HepG2 (cell line): ENCODE results near the gene TPBGL. TPM values are rescaled to one million over a fixed set of nuclear protein-coding genes. Genes with fewer than 3 reads are reported as not detected.

Experiments used
- CENPX ChIP-seq: sonication (generic); formaldehyde crosslinking; IDR thresholded peaks from 2 replicates; pipeline ENCODE4 v1.9.0; 2021; ENCODE audit warnings: mild to moderate bottlenecking, missing genetic modification reagents, moderate library complexity
- ETV5 ChIP-seq: IDR thresholded peaks from 2 replicates; pipeline ENCODE4 v1.6.1; 2018; ENCODE audit warnings: missing biosample characterization, missing genetic modification reagents, inconsistent platforms, borderline replicate concordance
- FUBP1 ChIP-seq: sonication (generic); formaldehyde crosslinking; IDR thresholded peaks from 2 replicates; pipeline ENCODE4 v1.5.1; 2020; ENCODE audit warnings: missing genetic modification reagents, mild to moderate bottlenecking, borderline replicate concordance
- GLI4 ChIP-seq: sonication (generic); formaldehyde crosslinking; IDR thresholded peaks from 2 replicates; pipeline ENCODE4 v1.5.1; 2020; ENCODE audit warnings: missing genetic modification reagents, mild to moderate bottlenecking, moderate library complexity, borderline replicate concordance
- PHB2 ChIP-seq: fragments of 450-650 bp; IDR thresholded peaks from 2 replicates; pipeline ENCODE4 v1.6.1; 2018; ENCODE audit not compliant: partially characterized antibody
- SAFB2 ChIP-seq: sonication (generic); formaldehyde crosslinking; IDR thresholded peaks from 2 replicates; pipeline ENCODE4 v1.5.1; 2020; ENCODE audit warnings: missing genetic modification reagents, low read depth, mild to moderate bottlenecking, borderline replicate concordance
- SOX5 ChIP-seq: IDR thresholded peaks from 2 replicates; pipeline ENCODE4 v1.6.1; 2016; ENCODE audit warnings: borderline replicate concordance
- SP4 ChIP-seq: sonication (generic); formaldehyde crosslinking; IDR thresholded peaks from 2 replicates; pipeline ENCODE4 v1.8.1; 2023; ENCODE audit warnings: mild to moderate bottlenecking, missing genetic modification reagents
- STAG1 ChIP-seq: sonication (generic); formaldehyde crosslinking; IDR thresholded peaks from 2 replicates; pipeline ENCODE4 v1.4.0; 2020; ENCODE audit warnings: missing genetic modification reagents
- TSC22D2 ChIP-seq: sonication (generic); formaldehyde crosslinking; IDR thresholded peaks from 2 replicates; pipeline ENCODE4 v1.5.1; 2020; ENCODE audit warnings: missing genetic modification reagents, mild to moderate bottlenecking, borderline replicate concordance
- ZFYVE20 ChIP-seq: sonication (generic); formaldehyde crosslinking; IDR thresholded peaks from 2 replicates; pipeline ENCODE4 v1.8.0; 2023; ENCODE audit warnings: low read depth, mild to moderate bottlenecking, moderate library complexity, missing genetic modification reagents, borderline replicate concordance
- ZNF121 ChIP-seq: sonication (generic); formaldehyde crosslinking; IDR thresholded peaks from 2 replicates; pipeline ENCODE4 v1.5.0; 2020; ENCODE audit warnings: mild to moderate bottlenecking, missing genetic modification reagents
- ZNF136 ChIP-seq: sonication (generic); formaldehyde crosslinking; IDR thresholded peaks from 2 replicates; pipeline ENCODE4 v1.8.1; 2022; ENCODE audit warnings: low read depth, mild to moderate bottlenecking, moderate library complexity, missing genetic modification reagents
- ZNF34 ChIP-seq: sonication (generic); formaldehyde crosslinking; IDR thresholded peaks from 2 replicates; pipeline ENCODE4 v1.4.0; 2020; ENCODE audit warnings: mild to moderate bottlenecking, missing genetic modification reagents, borderline replicate concordance
- ZNF83 ChIP-seq: sonication (generic); formaldehyde crosslinking; IDR thresholded peaks from 2 replicates; pipeline ENCODE4 v1.4.0; 2020; ENCODE audit warnings: missing genetic modification reagents, mild to moderate bottlenecking, borderline replicate concordance
- polyA plus RNA-seq, 8 experiments: library from polyadenylated mRNA; depleted of rRNA in 3 of 8; stranded (reverse) in 7 of 8; unstranded in 1 of 8; fragments of >200 nt; fragmentation: Illumina TruSeq in 4 of 8; extraction: Trizol in 4 of 8; gene quantifications; 2 replicates each; pipeline versions ENCODE4 v1.2.1 to v1.2.3, GENCODE V29; 2011 to 2016; ENCODE audit warnings: low read depth in 4 of 8, missing spikeins in 1 of 8, mixed read lengths in 1 of 8; ENCODE audit not compliant: insufficient read depth in 1 of 8
- total RNA-seq, 5 experiments: library from RNA; depleted of rRNA; stranded (reverse); fragments of >200 nt; fragmentation: Illumina TruSeq; extraction: Trizol; gene quantifications; 2 replicates each; pipeline ENCODE4 v1.2.3, GENCODE V29; 2016; ENCODE audit warnings: low read depth in 1 of 5
- TF ChIP-seq, protein P1 (sequence below): sonication (generic); formaldehyde crosslinking; IDR thresholded peaks from 2 replicates; pipeline ENCODE4 v1.8.1; 2023; ENCODE audit warnings: missing genetic modification reagents, mild to moderate bottlenecking, borderline replicate concordance
- TF ChIP-seq, protein P2 (sequence below): sonication (generic); formaldehyde crosslinking; IDR thresholded peaks from 2 replicates; pipeline ENCODE4 v1.4.0; 2020; ENCODE audit warnings: mild to moderate bottlenecking, missing genetic modification reagents
- TF ChIP-seq, protein P3 (sequence below): IDR thresholded peaks from 2 replicates; pipeline ENCODE4 v1.6.1; 2012; ENCODE audit warnings: low read depth, low read length, improper control_type of control experiment

Gene TPBGL
- total and polyA plus RNA-seq, 2 of the 13 experiments (the other 11 are each of a cell fraction or from before 2014, with no cell fraction given), result not detected

- no peak for TF ChIP-seq ZNF121
- TF ChIP-seq, protein P1, sequence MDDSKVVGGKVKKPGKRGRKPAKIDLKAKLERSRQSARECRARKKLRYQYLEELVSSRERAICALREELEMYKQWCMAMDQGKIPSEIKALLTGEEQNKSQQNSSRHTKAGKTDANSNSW (CRISPR knock-in tag), result no peak
- no peak for TF ChIP-seq ETV5
- 0 out of 2 replicates have a peak, but pooled peaks have one; percentile 43 for TF ChIP-seq TSC22D2
- 0 out of 2 replicates have a peak, but pooled peaks have one; percentile 36 for TF ChIP-seq SOX5 (CRISPR knock-in tag)
- no peak for TF ChIP-seq PHB2
- TF ChIP-seq SP4 (CRISPR knock-in tag), result no peak
- TF ChIP-seq STAG1 (CRISPR knock-in tag), result peak; percentile 96
- no peak for TF ChIP-seq ZNF83
- no peak for TF ChIP-seq CENPX (CRISPR knock-in tag)
- no peak for TF ChIP-seq ZNF136 (CRISPR knock-in tag)
- TF ChIP-seq, protein P2, sequence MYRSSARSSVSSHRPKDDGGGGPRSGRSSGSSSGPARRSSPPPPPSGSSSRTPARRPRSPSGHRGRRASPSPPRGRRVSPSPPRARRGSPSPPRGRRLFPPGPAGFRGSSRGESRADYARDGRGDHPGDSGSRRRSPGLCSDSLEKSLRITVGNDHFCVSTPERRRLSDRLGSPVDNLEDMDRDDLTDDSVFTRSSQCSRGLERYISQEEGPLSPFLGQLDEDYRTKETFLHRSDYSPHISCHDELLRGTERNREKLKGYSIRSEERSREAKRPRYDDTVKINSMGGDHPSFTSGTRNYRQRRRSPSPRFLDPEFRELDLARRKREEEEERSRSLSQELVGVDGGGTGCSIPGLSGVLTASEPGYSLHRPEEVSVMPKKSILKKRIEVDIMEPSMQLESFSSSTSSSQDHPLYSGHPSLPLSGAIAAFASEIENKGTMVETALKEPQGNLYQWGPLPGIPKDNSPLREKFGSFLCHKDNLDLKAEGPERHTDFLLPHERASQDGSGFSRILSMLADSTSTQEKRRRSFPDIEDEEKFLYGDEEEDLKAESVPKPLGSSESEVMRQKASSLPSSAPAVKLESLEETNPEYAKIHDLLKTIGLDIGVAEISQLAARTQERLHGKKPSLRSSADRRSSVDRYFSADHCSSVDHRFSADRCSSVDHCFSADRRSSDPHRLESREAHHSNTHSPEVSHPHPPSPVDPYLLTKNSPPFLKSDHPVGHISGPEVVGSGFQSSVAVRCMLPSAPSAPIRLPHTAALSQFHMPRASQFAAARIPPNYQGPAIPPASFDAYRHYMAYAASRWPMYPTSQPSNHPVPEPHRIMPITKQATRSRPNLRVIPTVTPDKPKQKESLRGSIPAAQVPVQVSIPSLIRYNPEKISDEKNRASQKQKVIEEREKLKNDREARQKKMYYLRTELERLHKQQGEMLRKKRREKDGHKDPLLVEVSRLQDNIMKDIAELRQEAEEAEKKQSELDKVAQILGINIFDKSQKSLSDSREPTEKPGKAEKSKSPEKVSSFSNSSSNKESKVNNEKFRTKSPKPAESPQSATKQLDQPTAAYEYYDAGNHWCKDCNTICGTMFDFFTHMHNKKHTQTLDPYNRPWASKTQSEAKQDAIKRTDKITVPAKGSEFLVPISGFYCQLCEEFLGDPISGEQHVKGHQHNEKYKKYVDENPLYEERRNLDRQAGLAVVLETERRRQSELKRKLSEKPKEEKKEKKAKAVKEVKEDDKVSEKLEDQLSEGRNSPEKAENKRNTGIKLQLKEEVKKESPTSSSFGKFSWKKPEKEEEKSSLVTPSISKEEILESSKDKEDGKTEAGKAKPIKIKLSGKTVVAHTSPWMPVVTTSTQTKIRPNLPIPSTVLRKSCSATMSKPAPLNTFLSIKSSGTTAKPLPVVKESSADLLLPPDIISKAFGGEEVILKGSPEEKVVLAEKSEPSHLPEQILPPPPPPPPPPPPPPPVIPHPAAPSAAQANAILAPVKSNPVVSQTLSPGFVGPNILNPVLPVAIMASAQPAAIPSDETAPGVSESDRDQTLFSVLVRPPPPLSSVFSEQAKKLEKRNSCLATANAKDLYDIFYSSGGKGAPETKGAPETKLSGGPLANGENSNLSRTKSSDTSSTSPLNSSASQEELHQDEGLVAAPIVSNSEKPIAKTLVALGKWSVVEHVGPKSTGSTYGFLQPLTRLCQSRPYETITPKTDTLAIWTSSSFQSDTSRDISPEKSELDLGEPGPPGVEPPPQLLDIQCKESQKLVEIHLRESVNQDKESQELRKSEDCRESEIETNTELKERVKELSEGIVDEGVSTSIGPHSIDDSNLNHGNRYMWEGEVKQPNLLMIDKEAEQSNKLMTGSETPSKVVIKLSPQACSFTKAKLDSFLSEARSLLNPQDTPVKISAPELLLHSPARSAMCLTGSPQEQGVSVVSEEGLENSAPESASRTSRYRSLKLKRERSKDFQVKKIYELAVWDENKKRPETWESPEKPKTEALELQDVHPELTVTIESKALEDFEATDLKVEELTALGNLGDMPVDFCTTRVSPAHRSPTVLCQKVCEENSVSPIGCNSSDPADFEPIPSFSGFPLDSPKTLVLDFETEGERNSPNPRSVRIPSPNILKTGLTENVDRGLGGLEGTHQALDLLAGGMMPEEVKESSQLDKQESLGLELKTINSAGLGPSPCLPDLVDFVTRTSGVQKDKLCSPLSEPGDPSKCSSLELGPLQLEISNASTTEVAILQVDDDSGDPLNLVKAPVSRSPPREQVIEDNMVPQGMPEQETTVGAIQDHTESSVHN (CRISPR knock-in tag), result no peak
- no peak for TF ChIP-seq ZFYVE20 (CRISPR knock-in tag)
- 0 out of 2 replicates have a peak, but pooled peaks have one; percentile 29 for TF ChIP-seq ZNF34 (CRISPR knock-in tag)
- TF ChIP-seq SAFB2 (CRISPR knock-in tag), result no peak
- TF ChIP-seq, protein P3, sequence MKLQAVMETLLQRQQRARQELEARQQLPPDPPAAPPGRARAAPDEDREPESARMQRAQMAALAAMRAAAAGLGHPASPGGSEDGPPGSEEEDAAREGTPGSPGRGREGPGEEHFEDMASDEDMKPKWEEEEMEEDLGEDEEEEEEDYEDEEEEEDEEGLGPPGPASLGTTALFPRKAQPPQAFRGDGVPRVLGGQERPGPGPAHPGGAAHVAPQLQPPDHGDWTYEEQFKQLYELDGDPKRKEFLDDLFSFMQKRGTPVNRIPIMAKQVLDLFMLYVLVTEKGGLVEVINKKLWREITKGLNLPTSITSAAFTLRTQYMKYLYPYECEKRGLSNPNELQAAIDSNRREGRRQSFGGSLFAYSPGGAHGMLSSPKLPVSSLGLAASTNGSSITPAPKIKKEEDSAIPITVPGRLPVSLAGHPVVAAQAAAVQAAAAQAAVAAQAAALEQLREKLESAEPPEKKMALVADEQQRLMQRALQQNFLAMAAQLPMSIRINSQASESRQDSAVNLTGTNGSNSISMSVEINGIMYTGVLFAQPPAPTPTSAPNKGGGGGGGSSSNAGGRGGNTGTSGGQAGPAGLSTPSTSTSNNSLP, result no peak
- TF ChIP-seq GLI4 (CRISPR knock-in tag), result no peak
- TF ChIP-seq FUBP1 (CRISPR knock-in tag), result no peak
Observed at GRCh38 chr11:75280227-75280701, 39.7 kb downstream of the TPBGL start (continued).
